Fibroblast of mammary gland (primary cell): ENCODE results near the gene RTL1.

Source experiments
- DNase-seq: peaks from one replicate; pipeline ENCODE4 v3.0.0-alpha.2; 2010; ENCODE audit warnings: low read depth
- H3K4me3 ChIP-seq: 2 replicates; pipeline ENCODE4 v1.5.1; 2011; ENCODE audit warnings: low read depth, mild to moderate bottlenecking, low read length, moderate library complexity; ENCODE audit not compliant: control insufficient read depth
- CTCF ChIP-seq: conservative IDR thresholded peaks from 2 replicates; pipeline ENCODE4 v1.5.1; 2011; ENCODE audit warnings: low read depth, low read length, inconsistent platforms; ENCODE audit not compliant: control insufficient read depth, insufficient read depth

The RTL1 gene

DNA sequence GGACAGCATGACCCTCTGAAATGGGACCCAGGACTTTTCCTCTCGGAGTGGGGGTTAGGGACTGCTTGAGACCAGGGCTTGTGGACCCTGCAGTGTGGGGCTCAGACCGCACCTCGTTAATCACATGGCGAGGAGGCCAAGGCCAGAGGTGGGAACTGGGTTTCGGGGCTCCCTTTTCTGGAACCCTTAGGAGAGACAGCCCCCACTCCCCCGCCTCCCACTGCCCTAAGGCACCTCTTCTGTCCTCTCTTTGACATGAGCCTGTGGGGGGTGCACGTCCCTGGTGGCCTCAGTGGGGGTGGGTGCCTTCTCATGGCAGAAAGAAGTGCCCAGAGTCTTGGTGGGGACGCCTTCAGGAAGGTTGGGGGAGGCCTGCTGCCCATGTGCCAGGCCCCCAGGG, 24.3 kb downstream of the RTL1 start:
- no peak overlapping the region for H3K4me3 ChIP-seq
- DNase-seq, result no peak
- TF ChIP-seq CTCF, result no peak

DNA sequence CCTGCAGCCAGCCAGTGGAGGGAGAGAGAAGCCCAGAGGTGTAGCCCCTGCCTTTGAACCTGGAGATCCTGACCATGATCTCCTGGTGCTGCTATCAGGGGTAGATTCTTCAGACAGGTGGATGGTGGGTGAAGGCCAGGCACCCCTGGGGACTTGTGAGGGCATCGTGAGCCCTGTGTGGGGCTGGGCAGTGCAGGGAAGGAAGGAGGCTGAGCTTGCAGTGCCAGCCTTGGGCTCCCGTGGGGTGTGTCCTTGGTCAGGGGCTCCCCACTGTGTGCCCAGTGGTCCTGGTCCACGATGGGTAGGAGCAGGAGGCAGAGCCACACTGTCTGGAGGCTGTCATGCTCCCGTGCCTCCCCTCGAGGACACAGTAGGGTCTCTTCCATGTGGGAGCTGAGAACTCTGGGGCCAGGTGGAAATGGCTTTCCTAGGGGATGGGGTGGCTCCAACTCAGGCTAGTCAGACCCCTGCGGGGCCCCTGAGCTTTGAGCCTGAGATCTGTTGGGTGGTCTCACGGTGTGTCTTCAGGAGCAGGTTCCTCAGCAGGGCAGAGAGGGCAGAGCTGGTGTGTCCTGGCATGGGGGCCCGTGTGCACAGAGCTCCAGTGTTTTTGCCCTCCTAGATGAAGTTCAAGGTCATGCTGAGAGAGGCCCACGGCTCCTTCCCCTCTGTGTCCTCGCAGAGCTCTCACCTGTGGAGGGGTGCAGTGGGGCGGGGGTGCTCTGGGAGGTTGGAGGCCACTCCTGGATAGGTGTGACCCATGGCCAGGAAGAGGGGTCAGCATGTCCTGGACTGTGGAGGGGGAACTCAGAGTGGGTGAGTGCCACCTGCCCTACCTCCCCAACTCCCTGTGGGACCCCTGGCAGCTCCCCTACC, 25.0 kb downstream of the RTL1 start:
- H3K4me3 ChIP-seq, result no peak overlapping the region
- no peak for TF ChIP-seq CTCF
- DNase-seq, result no peak

- no peak overlapping the region for H3K4me3 ChIP-seq
- TF ChIP-seq CTCF, result no peak
- no peak for DNase-seq
These were observed 27.5 kb downstream of the RTL1 start for GRCh38 chr14:100875861-100876590.

DNA sequence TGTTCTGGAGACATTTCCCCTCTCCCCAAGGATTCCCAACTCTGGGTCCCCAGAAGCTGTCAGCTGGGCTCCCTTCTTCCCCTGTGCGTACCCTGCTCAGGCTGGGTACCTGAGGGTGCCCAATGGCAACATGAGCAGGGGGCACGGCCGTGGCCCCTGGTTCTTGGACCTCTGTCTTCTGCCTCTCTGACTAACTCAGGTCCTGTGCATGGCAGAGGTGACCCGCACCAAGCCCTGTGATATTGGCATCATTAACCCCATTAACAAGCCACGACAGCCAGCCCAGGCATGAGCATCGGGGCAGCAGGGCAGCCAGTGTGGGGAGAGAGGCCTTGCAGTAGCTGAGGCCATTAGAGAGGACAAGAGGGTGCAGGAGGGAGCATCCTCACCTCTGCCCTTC, 28.4 kb downstream of the RTL1 start:
- DNase-seq, result no peak
- no peak overlapping the region for H3K4me3 ChIP-seq
- no peak for TF ChIP-seq CTCF

- TF ChIP-seq CTCF, result no peak
- DNase-seq, result no peak
- H3K4me3 ChIP-seq, result no peak overlapping the region
These were observed 29.0 kb downstream of the RTL1 start for GRCh38 chr14:100874411-100875091.

- H3K4me3 ChIP-seq, result no peak overlapping the region
- no peak for DNase-seq
- no peak for TF ChIP-seq CTCF
These were observed 29.5 kb downstream of the RTL1 start for GRCh38 chr14:100874051-100874410.
